ENCODE measurements around the gene FXYD2. TPM values are rescaled to one million over a fixed set of nuclear protein-coding genes. Genes with fewer than 3 reads are reported as not detected.

The FXYD2 gene
- total RNA-seq, 1 donor from 2014 or later = 40.8 TPM

DNA sequence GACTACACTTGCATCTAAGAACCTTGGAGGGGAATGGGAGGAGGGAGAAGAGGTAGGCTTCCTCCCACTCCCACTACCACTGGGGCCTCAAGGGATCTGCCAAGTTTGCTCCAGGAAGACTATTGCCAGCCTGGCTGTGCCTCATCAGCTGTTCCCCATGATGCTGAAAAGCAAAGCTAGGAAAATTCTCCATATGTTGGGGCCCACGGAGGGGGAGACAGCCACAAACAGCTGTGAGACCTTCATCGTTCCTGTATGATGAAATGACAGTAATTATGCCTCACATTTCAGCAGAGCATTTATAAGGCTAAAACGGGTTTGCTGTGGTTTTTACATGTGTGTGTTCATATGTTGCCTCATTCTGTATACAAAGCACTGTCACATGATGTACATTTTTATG lies 34.3 kb downstream of the FXYD2 start:
- peaks cover 12% of the 10 kb centered on the region for H3K4me1 Mint-ChIP-seq (ENCODE audit: unreplicated experiment)
- H3K4me3 Mint-ChIP-seq = no peak overlapping the region
- H3K27ac Mint-ChIP-seq = no peak overlapping the region
- H3K27me3 Mint-ChIP-seq = peaks cover 81% of the 10 kb centered on the region
- H3K36me3 Mint-ChIP-seq = no peaks in the 10 kb centered on the region
- DNase-seq (ENCODE audit: extremely low spot score, unreplicated experiment) = no peak
- no peaks in the 10 kb centered on the region for H3K9me3 Mint-ChIP-seq
- TF ChIP-seq, protein P1, sequence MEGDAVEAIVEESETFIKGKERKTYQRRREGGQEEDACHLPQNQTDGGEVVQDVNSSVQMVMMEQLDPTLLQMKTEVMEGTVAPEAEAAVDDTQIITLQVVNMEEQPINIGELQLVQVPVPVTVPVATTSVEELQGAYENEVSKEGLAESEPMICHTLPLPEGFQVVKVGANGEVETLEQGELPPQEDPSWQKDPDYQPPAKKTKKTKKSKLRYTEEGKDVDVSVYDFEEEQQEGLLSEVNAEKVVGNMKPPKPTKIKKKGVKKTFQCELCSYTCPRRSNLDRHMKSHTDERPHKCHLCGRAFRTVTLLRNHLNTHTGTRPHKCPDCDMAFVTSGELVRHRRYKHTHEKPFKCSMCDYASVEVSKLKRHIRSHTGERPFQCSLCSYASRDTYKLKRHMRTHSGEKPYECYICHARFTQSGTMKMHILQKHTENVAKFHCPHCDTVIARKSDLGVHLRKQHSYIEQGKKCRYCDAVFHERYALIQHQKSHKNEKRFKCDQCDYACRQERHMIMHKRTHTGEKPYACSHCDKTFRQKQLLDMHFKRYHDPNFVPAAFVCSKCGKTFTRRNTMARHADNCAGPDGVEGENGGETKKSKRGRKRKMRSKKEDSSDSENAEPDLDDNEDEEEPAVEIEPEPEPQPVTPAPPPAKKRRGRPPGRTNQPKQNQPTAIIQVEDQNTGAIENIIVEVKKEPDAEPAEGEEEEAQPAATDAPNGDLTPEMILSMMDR (conservative IDR thresholded peaks at IDR 0.05) = no peak

DNA sequence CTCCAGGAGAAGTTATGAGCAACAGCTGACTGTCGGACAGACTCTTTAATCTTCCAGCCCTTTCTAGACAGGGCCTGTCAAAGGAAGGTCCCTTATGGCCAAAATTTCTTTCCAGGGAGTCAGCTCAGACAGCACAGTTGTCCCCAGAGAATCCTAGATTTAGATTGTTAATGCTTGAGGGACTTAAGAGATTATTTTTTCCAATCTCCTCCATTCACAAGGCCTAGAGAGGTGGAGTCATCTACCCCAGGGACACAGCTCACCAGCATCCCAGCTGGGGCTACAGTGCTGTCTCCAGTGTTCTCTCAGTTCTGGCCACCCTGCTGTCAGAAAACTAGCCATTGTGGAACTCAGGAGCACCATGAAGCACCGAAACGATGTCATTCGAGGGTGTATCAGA lies 35.3 kb downstream of the FXYD2 start:
- Mint-ChIP-seq H3K27me3 (peaks cover 77% of the 10 kb centered on the region), H3K4me3 (no peak overlapping the region), H3K4me1 (ENCODE audit: unreplicated experiment) (peaks cover 12% of the 10 kb centered on the region), H3K36me3 (no peaks in the 10 kb centered on the region), H3K9me3 (no peaks in the 10 kb centered on the region), H3K27ac (no peak overlapping the region)
- DNase-seq (ENCODE audit: extremely low spot score, unreplicated experiment) = no peak
- TF ChIP-seq, protein P1 (conservative IDR thresholded peaks at IDR 0.05) = no peak

DNA sequence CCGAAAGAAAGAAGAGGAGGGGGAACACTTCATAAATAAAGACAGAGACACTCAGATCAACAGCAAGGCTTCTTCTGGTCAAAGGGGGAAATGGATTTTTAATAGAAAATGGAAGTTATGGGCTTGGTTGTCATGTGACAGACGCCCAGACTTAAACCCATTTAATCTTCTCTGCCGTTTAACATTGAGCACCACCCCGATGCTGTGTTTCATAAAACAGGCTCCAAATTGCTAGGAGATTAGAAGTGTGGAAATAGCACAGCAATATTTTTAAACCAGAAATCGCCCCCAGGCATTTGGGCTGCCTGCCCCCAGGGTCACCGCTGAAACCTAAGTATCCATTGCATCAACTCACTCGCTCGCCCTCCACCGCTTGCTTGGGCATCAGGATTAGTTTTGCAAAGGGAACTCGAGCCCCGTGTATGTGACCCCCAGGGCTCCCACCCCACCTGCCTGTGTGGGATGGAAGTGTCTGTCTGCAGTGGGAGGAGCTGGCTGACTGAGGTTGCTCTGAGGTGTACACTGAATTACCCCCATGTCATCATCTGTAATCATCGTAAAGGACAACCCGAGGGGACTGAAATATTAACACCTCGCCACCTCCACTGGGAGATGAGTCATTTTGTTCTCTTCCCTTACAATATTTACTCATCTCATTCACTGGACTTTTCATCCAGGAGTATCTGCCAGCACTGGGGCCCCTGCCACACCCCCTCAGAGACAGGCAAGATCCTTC lies 38.2 kb downstream of the FXYD2 start:
- peaks cover 73% of the 10 kb centered on the region for H3K27me3 Mint-ChIP-seq
- TF ChIP-seq, protein P1 (conservative IDR thresholded peaks at IDR 0.05) = no peak

DNA sequence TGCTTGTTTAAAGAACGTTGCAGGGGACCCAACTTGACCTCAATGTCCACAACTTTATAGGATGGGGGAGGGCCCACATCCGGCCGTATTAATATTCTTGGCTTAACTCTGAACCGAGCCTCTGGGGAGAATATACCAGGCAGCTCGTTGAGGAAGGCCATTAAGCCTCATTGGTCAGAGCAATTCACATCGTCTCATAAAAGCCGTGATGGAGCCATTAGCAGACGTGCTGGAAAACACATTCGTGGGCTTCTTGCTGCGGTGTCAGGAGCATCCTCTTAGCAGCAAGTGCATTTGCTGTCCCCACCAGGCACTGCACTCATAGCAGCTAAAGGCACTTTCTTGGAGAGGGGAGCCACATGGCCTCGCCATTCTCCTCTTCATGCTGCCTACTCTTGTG lies 42.4 kb downstream of the FXYD2 start:
- TF ChIP-seq, protein P1 (conservative IDR thresholded peaks at IDR 0.05) = no peak
- Mint-ChIP-seq H3K27ac (no peak overlapping the region), H3K4me1 (ENCODE audit: unreplicated experiment) (peaks cover 19% of the 10 kb centered on the region), H3K9me3 (no peaks in the 10 kb centered on the region), H3K27me3 (peaks cover 67% of the 10 kb centered on the region), H3K4me3 (no peak overlapping the region), H3K36me3 (no peaks in the 10 kb centered on the region)
- no peak for DNase-seq (ENCODE audit: extremely low spot score, unreplicated experiment)

More for the DNA sequence above, 38.2 kb downstream of the FXYD2 start:
- Mint-ChIP-seq H3K9me3 (no peaks in the 10 kb centered on the region), H3K27ac (no peak overlapping the region), H3K4me3 (peak overlapping the region; percentile 28), H3K36me3 (no peaks in the 10 kb centered on the region), H3K4me1 (ENCODE audit: unreplicated experiment) (peaks cover 18% of the 10 kb centered on the region)
- no peak for DNase-seq (ENCODE audit: extremely low spot score, unreplicated experiment)

DNA sequence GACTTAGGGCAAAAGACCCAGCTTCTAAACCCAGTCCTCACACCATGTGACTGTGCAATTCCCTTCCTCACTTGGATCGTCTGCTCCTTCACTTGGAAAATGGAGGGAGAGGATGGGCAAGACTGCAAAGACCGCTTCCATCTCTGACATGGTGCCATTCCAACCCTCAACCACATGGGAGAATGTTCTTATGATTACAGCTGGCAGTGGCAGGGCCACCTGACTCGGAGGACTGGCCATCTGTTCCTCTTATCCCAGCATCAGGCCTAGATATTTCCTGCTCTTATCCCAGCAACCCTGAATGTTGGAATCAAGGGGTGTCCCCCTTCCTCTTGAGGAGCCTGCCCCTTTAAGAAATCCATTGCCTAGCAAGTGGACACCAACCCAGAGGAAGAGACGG lies 42.9 kb downstream of the FXYD2 start:
- TF ChIP-seq, protein P1 (conservative IDR thresholded peaks at IDR 0.05) = no peak
- Mint-ChIP-seq H3K27ac (no peak overlapping the region), H3K4me3 (no peak overlapping the region), H3K9me3 (no peaks in the 10 kb centered on the region), H3K36me3 (no peaks in the 10 kb centered on the region), H3K27me3 (peaks cover 71% of the 10 kb centered on the region), H3K4me1 (ENCODE audit: unreplicated experiment) (peaks cover 17% of the 10 kb centered on the region)
- DNase-seq (ENCODE audit: extremely low spot score, unreplicated experiment) = no peak
